ENCODE data around the gene E2F2. TPM values are rescaled to one million over a fixed set of nuclear protein-coding genes. Genes with fewer than 3 reads are reported as not detected.

The E2F2 gene, protein sequence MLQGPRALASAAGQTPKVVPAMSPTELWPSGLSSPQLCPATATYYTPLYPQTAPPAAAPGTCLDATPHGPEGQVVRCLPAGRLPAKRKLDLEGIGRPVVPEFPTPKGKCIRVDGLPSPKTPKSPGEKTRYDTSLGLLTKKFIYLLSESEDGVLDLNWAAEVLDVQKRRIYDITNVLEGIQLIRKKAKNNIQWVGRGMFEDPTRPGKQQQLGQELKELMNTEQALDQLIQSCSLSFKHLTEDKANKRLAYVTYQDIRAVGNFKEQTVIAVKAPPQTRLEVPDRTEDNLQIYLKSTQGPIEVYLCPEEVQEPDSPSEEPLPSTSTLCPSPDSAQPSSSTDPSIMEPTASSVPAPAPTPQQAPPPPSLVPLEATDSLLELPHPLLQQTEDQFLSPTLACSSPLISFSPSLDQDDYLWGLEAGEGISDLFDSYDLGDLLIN
- under 1 TPM in 3 of 4 donors, not detected in 1; 0.10 to 0.27 (median 0.17) TPM for total RNA-seq

DNA sequence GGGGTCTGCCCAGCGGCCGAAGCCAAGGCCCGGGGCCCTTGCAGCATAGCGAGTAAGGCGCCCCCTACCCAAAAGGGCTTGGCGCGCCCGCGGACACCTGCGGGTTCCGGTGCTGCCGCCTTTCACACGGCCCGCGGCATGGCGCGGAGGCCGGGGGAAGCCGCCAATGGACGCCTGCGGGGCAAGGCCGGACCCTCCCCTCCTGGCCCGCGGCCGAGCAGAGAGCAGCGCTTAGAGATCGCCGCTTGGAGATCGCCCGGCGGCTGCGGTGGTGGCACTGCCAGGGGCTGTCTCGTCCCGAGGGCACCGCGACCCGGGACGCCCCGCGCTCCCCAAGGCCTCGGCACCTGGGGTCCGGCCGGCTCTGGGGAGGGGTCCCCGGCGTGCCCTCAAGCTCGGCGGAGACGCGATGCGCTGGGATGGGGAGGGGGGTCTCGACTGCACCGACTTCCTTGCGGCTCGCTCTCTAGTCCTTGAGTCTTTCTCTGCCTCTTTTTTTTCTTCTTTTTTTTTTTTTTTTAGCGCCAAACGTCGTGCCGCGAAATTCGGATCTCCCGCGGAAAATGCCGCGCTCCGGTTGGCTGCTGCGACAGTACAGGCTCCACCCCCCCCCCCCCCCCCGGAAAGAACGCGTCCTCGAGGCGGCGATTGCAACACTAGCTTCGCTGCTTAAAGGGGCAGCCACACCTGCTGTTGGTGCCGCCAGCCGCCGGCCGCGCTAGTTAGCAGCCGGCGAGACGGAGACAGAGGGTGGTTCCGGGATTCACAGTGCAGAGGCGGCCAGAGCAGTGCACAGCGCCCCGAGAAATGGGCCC lies at the start of gene E2F2:
E2F2 (minus strand) TSS at position 487 of the 815 bp plus-strand sequence; CDS start at position 47, 440 bp downstream.
- Histone ChIP-seq H3K4me3 (replicated peaks in 1 of 3) (peak within 1 kb of the TSS in 1 of 3 donors; percentile 37), H3K27me3 (no peaks in the 10 kb centered on the region), H3K4me1 (peaks cover 13 to 37% of the 10 kb centered on the region in 2 donors), H3K9me3 (no peaks in the 10 kb centered on the region), H3K27ac (no peak within 1 kb of the TSS), H3K36me3 (no peaks in the 10 kb centered on the region)
- TF ChIP-seq POLR2A (IDR thresholded peaks at IDR 0.05), result no peak
- TF ChIP-seq, protein P1, sequence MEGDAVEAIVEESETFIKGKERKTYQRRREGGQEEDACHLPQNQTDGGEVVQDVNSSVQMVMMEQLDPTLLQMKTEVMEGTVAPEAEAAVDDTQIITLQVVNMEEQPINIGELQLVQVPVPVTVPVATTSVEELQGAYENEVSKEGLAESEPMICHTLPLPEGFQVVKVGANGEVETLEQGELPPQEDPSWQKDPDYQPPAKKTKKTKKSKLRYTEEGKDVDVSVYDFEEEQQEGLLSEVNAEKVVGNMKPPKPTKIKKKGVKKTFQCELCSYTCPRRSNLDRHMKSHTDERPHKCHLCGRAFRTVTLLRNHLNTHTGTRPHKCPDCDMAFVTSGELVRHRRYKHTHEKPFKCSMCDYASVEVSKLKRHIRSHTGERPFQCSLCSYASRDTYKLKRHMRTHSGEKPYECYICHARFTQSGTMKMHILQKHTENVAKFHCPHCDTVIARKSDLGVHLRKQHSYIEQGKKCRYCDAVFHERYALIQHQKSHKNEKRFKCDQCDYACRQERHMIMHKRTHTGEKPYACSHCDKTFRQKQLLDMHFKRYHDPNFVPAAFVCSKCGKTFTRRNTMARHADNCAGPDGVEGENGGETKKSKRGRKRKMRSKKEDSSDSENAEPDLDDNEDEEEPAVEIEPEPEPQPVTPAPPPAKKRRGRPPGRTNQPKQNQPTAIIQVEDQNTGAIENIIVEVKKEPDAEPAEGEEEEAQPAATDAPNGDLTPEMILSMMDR (IDR thresholded peaks at IDR 0.05), result peak in 1 of 6 experiments; percentile 21
- intact Hi-C loops (cut with DNase I), result loop anchor here (10.0 kb wide), 1 partner anchor 106 kb away; the partner anchor contains the start of gene TCEA3
- 0 to 1% methylated on average over 42 to 50 of the region's 85 CpGs for WGBS, 2 donors
- DNase-seq, result peak; percentile 86 to 87

DNA sequence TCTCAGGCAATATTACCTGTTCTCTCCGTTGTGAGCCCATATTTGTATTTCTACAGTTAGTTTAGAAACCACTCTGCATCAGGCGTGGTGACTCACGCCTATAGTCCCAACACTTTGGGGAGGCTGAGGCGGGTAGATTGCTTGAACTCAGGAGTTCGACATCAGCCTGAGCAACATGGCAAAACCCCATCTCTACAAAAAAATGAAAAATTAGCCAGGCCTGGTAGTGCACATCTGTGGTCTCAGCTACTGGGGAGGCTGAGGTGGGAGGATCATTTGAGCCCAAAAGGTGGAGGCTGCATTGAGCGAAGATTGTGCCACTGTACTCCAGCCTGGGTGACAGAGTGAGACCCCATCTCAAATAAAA lies 47.9 kb upstream of the E2F2 start:
- H3K4me3 ChIP-seq (replicated peaks in 1 of 3), result no peak overlapping the region
- H3K36me3 ChIP-seq, result no peaks in the 10 kb centered on the region
- WGBS, 2 donors, result 92 to 96% methylated on average over 6 of the region's 6 CpGs
- peaks cover 3 to 26% of the 10 kb centered on the region in 2 donors for H3K4me1 ChIP-seq
- H3K27ac ChIP-seq, result peak overlapping the region in 1 of 3 donors; percentile 75
- no peaks in the 10 kb centered on the region for H3K27me3 ChIP-seq
- no peaks in the 10 kb centered on the region for H3K9me3 ChIP-seq
- DNase-seq, result no peak
- no peak for TF ChIP-seq POLR2A (IDR thresholded peaks at IDR 0.05)
- TF ChIP-seq, protein P1 (IDR thresholded peaks at IDR 0.05), result no peak
- intact Hi-C loops (cut with DNase I), result no loop called here

DNA sequence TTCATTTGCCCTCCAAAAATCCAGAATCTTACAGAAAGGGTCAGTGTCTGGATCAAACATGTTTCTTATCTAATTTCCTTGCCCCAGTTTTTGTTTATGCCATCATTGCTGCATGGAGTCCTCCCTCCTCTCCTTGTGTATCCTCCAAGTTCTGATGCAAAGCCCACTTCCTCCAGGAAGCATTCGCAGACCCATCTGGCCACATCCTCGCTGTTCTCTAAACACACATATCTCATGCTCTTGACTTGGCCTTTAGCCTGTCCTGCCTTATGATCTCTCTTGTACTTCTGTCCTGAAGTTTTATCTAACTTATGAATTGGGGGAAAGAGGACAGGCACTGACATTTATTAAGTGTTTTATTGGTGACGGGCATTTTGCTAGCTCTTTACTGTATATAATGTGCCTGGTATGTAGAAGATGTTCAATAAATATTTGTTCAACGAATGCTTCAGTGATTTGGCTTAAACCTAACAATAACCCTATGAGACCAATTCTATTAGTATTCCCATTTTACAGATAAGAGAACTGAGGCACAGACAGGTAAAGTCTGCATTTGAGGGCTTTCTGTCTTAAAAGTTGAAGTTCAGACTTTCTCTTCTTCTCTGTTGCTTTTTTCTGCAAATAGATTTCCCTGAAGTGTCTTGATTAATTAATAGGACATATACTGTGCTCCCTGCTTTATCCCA lies 47.4 kb upstream of the E2F2 start:
- DNase-seq, result no peak
- TF ChIP-seq, protein P1 (IDR thresholded peaks at IDR 0.05), result no peak
- no peak for TF ChIP-seq POLR2A (IDR thresholded peaks at IDR 0.05)
- H3K4me3 ChIP-seq (replicated peaks in 1 of 3), result no peak overlapping the region
- 86 to 87% methylated on average over 4 of the region's 4 CpGs for WGBS, 2 donors
- peak overlapping the region in 2 of 3 donors; percentile 75 to 77 for H3K27ac ChIP-seq
- H3K4me1 ChIP-seq, result peaks cover 3 to 26% of the 10 kb centered on the region in 2 donors
- H3K9me3 ChIP-seq, result no peaks in the 10 kb centered on the region
- H3K36me3 ChIP-seq, result no peaks in the 10 kb centered on the region
- intact Hi-C loops (cut with DNase I), result no loop called here
- H3K27me3 ChIP-seq, result no peaks in the 10 kb centered on the region

DNA sequence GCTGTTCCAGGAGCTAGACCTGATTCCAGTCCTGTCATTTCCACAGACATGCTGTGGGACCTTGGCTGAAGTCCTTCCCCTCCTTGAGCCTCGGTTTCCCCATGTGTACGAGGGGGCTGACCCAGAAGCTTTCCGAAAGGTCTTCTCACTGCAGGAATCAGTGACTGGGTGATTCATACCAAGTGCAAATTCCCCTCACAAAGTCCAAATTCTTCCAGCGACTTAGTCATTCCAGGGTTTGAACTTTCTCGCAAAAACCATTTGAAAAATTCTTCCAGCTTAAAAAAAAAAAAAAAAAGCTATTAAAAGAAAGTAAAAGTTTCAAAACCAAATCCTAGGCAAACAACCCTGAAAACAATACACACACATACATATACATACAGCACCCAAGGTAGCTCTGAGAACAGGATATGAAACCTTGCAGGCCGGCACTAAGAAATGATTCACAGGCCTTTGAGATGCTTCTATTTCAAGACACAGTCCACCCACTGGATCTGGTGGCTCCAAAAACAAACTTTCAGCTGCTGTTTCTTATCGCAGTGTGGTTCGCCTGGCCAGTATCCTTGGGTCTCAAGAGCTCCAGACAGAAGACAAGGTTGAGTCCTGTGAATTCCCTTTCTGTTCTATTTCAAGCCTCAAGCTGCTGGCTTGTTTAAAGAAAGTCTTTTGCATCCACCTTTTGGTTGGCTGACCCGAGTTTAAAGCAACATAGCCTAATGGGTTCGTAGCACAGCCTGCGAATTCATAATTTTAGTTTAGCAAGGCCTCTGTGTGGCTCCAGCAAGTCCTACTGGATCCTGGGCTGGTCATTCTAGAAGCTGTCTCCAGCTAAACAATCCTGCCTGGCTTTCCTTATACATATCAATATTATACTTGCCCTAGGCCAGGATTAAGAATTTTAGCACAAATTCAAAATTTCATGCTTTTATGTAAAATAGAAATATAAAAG lies 46.3 kb upstream of the E2F2 start:
- DNase-seq, result peak in 1 of 2 donors; percentile 36
- Histone ChIP-seq H3K27me3 (no peaks in the 10 kb centered on the region), H3K36me3 (no peaks in the 10 kb centered on the region), H3K4me1 (peaks cover 3 to 26% of the 10 kb centered on the region in 2 donors), H3K4me3 (replicated peaks in 1 of 3) (no peak overlapping the region), H3K27ac (peak overlapping the region; percentile 33 to 77 (median 75)), H3K9me3 (no peaks in the 10 kb centered on the region)
- intact Hi-C loops (cut with DNase I), result no loop called here
- TF ChIP-seq POLR2A (IDR thresholded peaks at IDR 0.05), result peak in 1 of 2 donors; percentile 34
- TF ChIP-seq, protein P1 (IDR thresholded peaks at IDR 0.05), result no peak
- 45 to 49% methylated on average over 11 of the region's 11 CpGs for WGBS, 2 donors

Measured in thyroid gland (tissue), 4 donors.